Measurements from ENCODE around the gene DHX35.

- no peak for TF ChIP-seq CTCF (IDR thresholded peaks at IDR 0.05; ENCODE audit: low read length)
- TF ChIP-seq EZH2 (IDR thresholded peaks at IDR 0.05; ENCODE audit: borderline replicate concordance, low read length), result no peak
Measured at GRCh38 chr20:38999217-38999616, 37.1 kb downstream of the DHX35 start.

All from OCI-LY1 (cell line).